IMR-90 (cell line): ENCODE measurements around the gene TOMM40. TPM values are rescaled to one million over a fixed set of nuclear protein-coding genes. Genes with fewer than 3 reads are reported as not detected.
A peak's percentile ranks its signal among the peaks of the same experiment; 100 is the strongest.
"Not testable (repeated sequence)": the region's sequence is repeated elsewhere in the genome, so short reads cannot be mapped to it uniquely, and the experiment has no call there.

Experiments
- ATAC-seq: fragments of 200-7000 bp; cut with Tn5 transposase; 2 replicates; pipeline ENCODE4 v1.9.1; 2020; ENCODE audit warnings: low read depth, mild to moderate bottlenecking, moderate library complexity
- BruUV-seq: library from RNA; stranded (reverse); fragments of 400-500 nt; replicated peaks from 2 replicates; lab custom pipeline; 2021; lab: Mats Ljungman, UMichigan
- CTCF ChIA-PET: fragments of 300-600 bp; formaldehyde crosslinking; extraction: SDS; loops from one replicate; lab custom pipeline; 2021; ENCODE audit warnings: antibody characterized with exemption; lab: Yijun Ruan, JAX
- POLR2A ChIA-PET: fragments of 300-600 bp; sonication (Branson Sonifier 250); formaldehyde crosslinking; loops from one replicate; lab custom pipeline; 2022; ENCODE audit warnings: antibody characterized with exemption; ENCODE audit not compliant: unreplicated experiment; lab: Charles Lee
- DNase-seq: peaks from one replicate; pipeline ENCODE4 v3.0.0; 2013
- H2AFZ ChIP-seq: replicated peaks from 2 replicates; pipeline ENCODE3; 2013; ENCODE audit warnings: low read length, mild to moderate bottlenecking; ENCODE audit not compliant: poor library complexity
- H2AK5ac ChIP-seq: 2 replicates; pipeline ENCODE4 v1.6.1; 2013; ENCODE audit warnings: low read depth, low read length, inconsistent platforms
- H2AK9ac ChIP-seq: replicated peaks from 2 replicates; pipeline ENCODE3; 2013; ENCODE audit warnings: mild to moderate bottlenecking, low read depth, low read length, moderate library complexity; ENCODE audit not compliant: poor library complexity
- H2BK120ac ChIP-seq: 2 replicates; pipeline ENCODE4 v1.6.1; 2013; ENCODE audit warnings: low read depth, low read length, inconsistent platforms
- H2BK15ac ChIP-seq: 3 replicates; pipeline ENCODE4 v1.6.1; 2013; ENCODE audit warnings: low read depth, low read length, inconsistent platforms
- H2BK20ac ChIP-seq: 2 replicates; pipeline ENCODE4 v1.6.1; 2013; ENCODE audit warnings: low read depth, mild to moderate bottlenecking, inconsistent platforms, low read length, moderate library complexity
- H2BK5ac ChIP-seq: 2 replicates; pipeline ENCODE4 v1.6.1; 2013; ENCODE audit warnings: mild to moderate bottlenecking, low read depth, low read length, inconsistent platforms; ENCODE audit not compliant: poor library complexity, severe bottlenecking
- H3K14ac ChIP-seq: replicated peaks from 2 replicates; pipeline ENCODE4 v1.6.1; 2013; ENCODE audit warnings: low read depth, low read length, inconsistent platforms
- H3K18ac ChIP-seq: 2 replicates; pipeline ENCODE4 v1.6.1; 2013; ENCODE audit warnings: low read depth, low read length, control low read depth
- H3K23ac ChIP-seq: 2 replicates; pipeline ENCODE4 v1.6.1; 2013; ENCODE audit warnings: low read depth, low read length, inconsistent platforms
- H3K27ac ChIP-seq: 2 replicates; pipeline ENCODE4 v1.5.1; 2013; ENCODE audit warnings: mild to moderate bottlenecking, control low read depth, low read length; ENCODE audit not compliant: insufficient read depth
- H3K27me3 ChIP-seq: 2 replicates; pipeline ENCODE4 v1.6.1; 2013; ENCODE audit warnings: low read length; ENCODE audit not compliant: control insufficient read depth, insufficient read depth
- H3K36me3 ChIP-seq: 2 replicates; pipeline ENCODE4 v1.6.1; 2013; ENCODE audit warnings: low read length, mixed read lengths; ENCODE audit not compliant: control insufficient read depth, insufficient read depth
- H3K4ac ChIP-seq: 2 replicates; pipeline ENCODE4 v1.6.1; 2013; ENCODE audit warnings: low read depth, low read length, inconsistent platforms
- H3K4me1 ChIP-seq: 2 replicates; pipeline ENCODE4 v1.6.1; 2013; ENCODE audit warnings: low read length, mixed read lengths; ENCODE audit not compliant: control insufficient read depth, insufficient read depth
- H3K4me2 ChIP-seq: 2 replicates; pipeline ENCODE4 v1.6.1; 2013; ENCODE audit warnings: low read depth, mild to moderate bottlenecking, control low read depth, low read length, moderate library complexity
- H3K4me3 ChIP-seq: 2 replicates; pipeline ENCODE4 v1.5.1; 2013; ENCODE audit warnings: low read depth, mild to moderate bottlenecking, control low read depth, low read length, moderate library complexity; ENCODE audit not compliant: insufficient read depth
- H3K56ac ChIP-seq: 2 replicates; pipeline ENCODE4 v1.6.1; 2013; ENCODE audit warnings: low read length, inconsistent platforms; ENCODE audit not compliant: insufficient read depth; ENCODE audit errors: extremely low read depth
- H3K79me1 ChIP-seq, 2 experiments: 2 replicates each; pipeline ENCODE4 v1.6.1; 2013; ENCODE audit warnings: low read length in 2 of 2, inconsistent platforms in 1 of 2, low read depth in 1 of 2
- H3K9ac ChIP-seq: 2 replicates; pipeline ENCODE4 v1.6.1; 2013; ENCODE audit warnings: low read depth, low read length, control low read depth
- H3K9me1 ChIP-seq: 2 replicates; pipeline ENCODE4 v1.6.1; 2013; ENCODE audit warnings: low read length, inconsistent platforms; ENCODE audit not compliant: insufficient read depth
- H3K9me3 ChIP-seq: 2 replicates; pipeline ENCODE4 v1.6.1; 2013; ENCODE audit warnings: low read length; ENCODE audit not compliant: control insufficient read depth, insufficient read depth
- H4K20me1 ChIP-seq: 2 replicates; pipeline ENCODE4 v1.6.1; 2013; ENCODE audit warnings: low read length, inconsistent platforms; ENCODE audit not compliant: insufficient read depth
- H4K5ac ChIP-seq: 2 replicates; pipeline ENCODE4 v1.6.1; 2013; ENCODE audit warnings: mild to moderate bottlenecking, low read depth, low read length, control low read depth
- H4K8ac ChIP-seq, 2 experiments: 2 replicates each; pipeline ENCODE4 v1.6.1; 2013; ENCODE audit warnings: low read depth in 2 of 2, low read length in 2 of 2, control low read depth in 1 of 2, inconsistent platforms in 1 of 2
- H4K91ac ChIP-seq: 2 replicates; pipeline ENCODE4 v1.6.1; 2013; ENCODE audit warnings: low read depth, low read length, inconsistent platforms; ENCODE audit not compliant: insufficient read depth
- CHD1 ChIP-seq: IDR thresholded peaks from 2 replicates; pipeline ENCODE4 v1.6.1; 2012; ENCODE audit warnings: low read depth, low read length, improper control_type of control experiment
- MAFK ChIP-seq: IDR thresholded peaks from 2 replicates; pipeline ENCODE4 v1.6.1; 2012; ENCODE audit warnings: low read depth, low read length, improper control_type of control experiment
- MAZ ChIP-seq: IDR thresholded peaks from 2 replicates; pipeline ENCODE4 v1.6.1; 2012; ENCODE audit warnings: low read depth, mild to moderate bottlenecking, low read length, improper control_type of control experiment, moderate library complexity, borderline replicate concordance
- MXI1 ChIP-seq: IDR thresholded peaks from 2 replicates; pipeline ENCODE4 v1.6.1; 2012; ENCODE audit warnings: low read depth, mild to moderate bottlenecking, low read length, moderate library complexity, borderline replicate concordance
- WGBS, 2 experiments: methylation state at CpG; one replicate each; pipeline versions ENCODE4 v1.1.5 to v1.1.7; 2013; ENCODE audit warnings: missing lambda C conversion rate in 2 of 2; ENCODE audit not compliant: insufficient read length in 1 of 2; ENCODE audit errors: extremely low coverage in 2 of 2; 5-methylcytosine and 5-hydroxymethylcytosine counted together
- dilution Hi-C: fragments of 300-500 bp; cut with HindIII; formaldehyde crosslinking; loops from one replicate; pipeline ENCODE4 v1.14.3; 2018; ENCODE audit warnings: low sequenced_read_pairs; ENCODE audit not compliant: unreplicated experiment
- in situ Hi-C: fragments of 300-500 bp; cut with MboI; formaldehyde crosslinking; loops from 3 replicates; pipeline ENCODE4 v1.14.3; 2019; ENCODE audit warnings: low sequenced_read_pairs, inconsistent platforms, mixed read lengths
- intact Hi-C: fragments of 100-400 bp; cut with micrococcal nuclease; formaldehyde crosslinking; loops from 2 replicates; pipeline ENCODE4 v1.10.0; 2022
- polyA plus RNA-seq, 3 experiments: library from polyadenylated mRNA; depleted of rRNA; stranded (reverse); fragments of >200 nt; gene quantifications; 2 replicates each; pipeline ENCODE4 v1.2.3, GENCODE V29; 2012; ENCODE audit warnings: low replicate concordance in 1 of 3
- total RNA-seq: library from RNA; depleted of rRNA; stranded (reverse); fragments of >200 nt; gene quantifications from 2 replicates; pipeline ENCODE4 v1.2.3, GENCODE V29; 2012
- TF ChIP-seq, protein P1 (sequence below): fragments of 150-350 bp; IDR thresholded peaks from 2 replicates; pipeline ENCODE4 v1.6.1; 2017; ENCODE audit warnings: mild to moderate bottlenecking, antibody characterized with exemption, low read length, low read depth
- TF ChIP-seq, protein P2 (sequence below): conservative IDR thresholded peaks from 2 replicates; pipeline ENCODE4 v1.5.1; 2012; ENCODE audit warnings: mild to moderate bottlenecking, low read depth, low read length, improper control_type of control experiment

Gene TOMM40
- total and polyA plus RNA-seq, 2 of the 4 experiments (the other 2 are of a cell fraction), result 54.8 to 62.6 TPM

DNA sequence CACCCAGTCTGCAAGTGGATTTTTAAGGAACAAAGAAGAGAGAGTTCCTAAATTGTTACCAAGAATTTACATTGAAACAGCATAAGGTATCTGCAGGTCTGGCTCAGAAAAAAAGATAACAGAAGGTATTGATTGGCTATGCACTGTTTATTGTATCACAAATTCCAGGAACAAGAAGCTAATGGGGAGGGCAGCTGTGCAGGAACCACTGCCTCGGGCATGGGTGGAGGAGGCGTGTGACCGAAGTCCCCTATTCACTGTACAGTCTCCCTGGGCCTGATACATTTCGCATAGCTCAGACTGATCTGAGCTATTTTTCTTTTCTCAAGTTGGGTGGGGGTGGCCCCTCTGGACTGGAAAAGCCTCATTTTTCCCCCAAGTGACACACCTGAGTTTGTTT, 33.2 kb upstream of the TOMM40 start:
- TF ChIP-seq, protein P1, sequence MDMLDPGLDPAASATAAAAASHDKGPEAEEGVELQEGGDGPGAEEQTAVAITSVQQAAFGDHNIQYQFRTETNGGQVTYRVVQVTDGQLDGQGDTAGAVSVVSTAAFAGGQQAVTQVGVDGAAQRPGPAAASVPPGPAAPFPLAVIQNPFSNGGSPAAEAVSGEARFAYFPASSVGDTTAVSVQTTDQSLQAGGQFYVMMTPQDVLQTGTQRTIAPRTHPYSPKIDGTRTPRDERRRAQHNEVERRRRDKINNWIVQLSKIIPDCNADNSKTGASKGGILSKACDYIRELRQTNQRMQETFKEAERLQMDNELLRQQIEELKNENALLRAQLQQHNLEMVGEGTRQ, result no peak
- TF ChIP-seq CHD1 (no peak), MAFK (no peak), MXI1 (no peak), MAZ (no peak)
- TF ChIP-seq, protein P2, sequence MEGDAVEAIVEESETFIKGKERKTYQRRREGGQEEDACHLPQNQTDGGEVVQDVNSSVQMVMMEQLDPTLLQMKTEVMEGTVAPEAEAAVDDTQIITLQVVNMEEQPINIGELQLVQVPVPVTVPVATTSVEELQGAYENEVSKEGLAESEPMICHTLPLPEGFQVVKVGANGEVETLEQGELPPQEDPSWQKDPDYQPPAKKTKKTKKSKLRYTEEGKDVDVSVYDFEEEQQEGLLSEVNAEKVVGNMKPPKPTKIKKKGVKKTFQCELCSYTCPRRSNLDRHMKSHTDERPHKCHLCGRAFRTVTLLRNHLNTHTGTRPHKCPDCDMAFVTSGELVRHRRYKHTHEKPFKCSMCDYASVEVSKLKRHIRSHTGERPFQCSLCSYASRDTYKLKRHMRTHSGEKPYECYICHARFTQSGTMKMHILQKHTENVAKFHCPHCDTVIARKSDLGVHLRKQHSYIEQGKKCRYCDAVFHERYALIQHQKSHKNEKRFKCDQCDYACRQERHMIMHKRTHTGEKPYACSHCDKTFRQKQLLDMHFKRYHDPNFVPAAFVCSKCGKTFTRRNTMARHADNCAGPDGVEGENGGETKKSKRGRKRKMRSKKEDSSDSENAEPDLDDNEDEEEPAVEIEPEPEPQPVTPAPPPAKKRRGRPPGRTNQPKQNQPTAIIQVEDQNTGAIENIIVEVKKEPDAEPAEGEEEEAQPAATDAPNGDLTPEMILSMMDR, result no peak
- Histone ChIP-seq H2AFZ (no peak overlapping the region), H2AK5ac (no peak overlapping the region), H2BK5ac (no peak overlapping the region), H3K4me3 (no peak overlapping the region), H2BK120ac (no peak overlapping the region), H3K36me3 (peaks cover 25% of the 10 kb centered on the region), H2BK20ac (no peak overlapping the region), H3K79me1 (peaks cover 15 to 74% of the 10 kb centered on the region in 2 experiments), H3K27ac (no peak overlapping the region), H3K14ac (no peak overlapping the region), H3K9ac (no peak overlapping the region), H3K56ac (no peak overlapping the region), H2BK15ac (no peak overlapping the region), H3K9me1 (peaks cover 10% of the 10 kb centered on the region), H4K8ac (no peak overlapping the region), H4K5ac (no peak overlapping the region), H3K27me3 (no peaks in the 10 kb centered on the region), H3K4me2 (no peak overlapping the region), H2AK9ac (no peak overlapping the region), H3K4me1 (no peaks in the 10 kb centered on the region), H3K9me3 (no peaks in the 10 kb centered on the region), H3K4ac (no peak overlapping the region), H3K23ac (no peak overlapping the region), H3K18ac (no peak overlapping the region), H4K91ac (no peak overlapping the region), H4K20me1 (peaks cover 81% of the 10 kb centered on the region)
- CTCF ChIA-PET, result no interaction called here
- in situ Hi-C loops (no loop called here), dilution Hi-C loops (no loop called here), intact Hi-C loops (no loop called here)
- no peak for ATAC-seq
- POLR2A ChIA-PET, result no interaction called here
- WGBS, 2 experiments, result 83% methylated on average over 1 of the region's 4 CpGs; no CpG with 5 or more reads in 1 of the 2 experiments
- DNase-seq, result no peak
- no TSS peak for BruUV-seq

DNA sequence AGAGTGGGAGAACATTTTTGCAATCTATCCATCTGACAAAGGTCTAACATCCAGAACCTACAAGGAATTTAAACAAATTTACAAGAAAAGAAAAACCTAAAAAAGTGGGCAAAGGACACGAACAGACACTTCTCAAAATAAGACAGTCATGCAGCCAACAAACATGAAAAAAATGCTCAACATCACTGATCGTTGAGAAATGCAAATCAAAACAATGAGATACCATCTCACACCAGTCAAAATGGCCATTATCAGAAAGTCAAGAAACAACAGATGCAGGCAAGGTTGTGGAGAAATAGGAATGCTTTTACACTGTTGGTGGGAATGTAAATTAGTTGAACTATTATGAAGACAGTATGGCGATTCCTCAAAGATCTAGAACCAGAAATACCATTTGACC, 29.5 kb upstream of the TOMM40 start:
- ATAC-seq, H3K4ac ChIP-seq, H2BK15ac ChIP-seq, CTCF ChIA-PET, H3K4me3 ChIP-seq, H3K9ac ChIP-seq, H4K8ac ChIP-seq, in situ Hi-C loops, H2AFZ ChIP-seq, H2BK120ac ChIP-seq, H4K91ac ChIP-seq, H3K27me3 ChIP-seq, H3K18ac ChIP-seq, POLR2A ChIA-PET, H3K4me1 ChIP-seq, H3K4me2 ChIP-seq, H3K23ac ChIP-seq, H3K9me3 ChIP-seq, DNase-seq, H3K14ac ChIP-seq, H2BK20ac ChIP-seq, intact Hi-C loops, H4K5ac ChIP-seq, H2AK9ac ChIP-seq, H3K56ac ChIP-seq, H2AK5ac ChIP-seq, H3K27ac ChIP-seq, dilution Hi-C loops, H2BK5ac ChIP-seq: not testable (repeated sequence)
- TSS peak; percentile 32 for BruUV-seq
- peaks cover 10% of the 10 kb centered on the region for H3K9me1 ChIP-seq
- H4K20me1 ChIP-seq, result peaks cover 80% of the 10 kb centered on the region
- WGBS, 2 experiments, result no CpG with 5 or more reads among the region's 3 CpGs
- peaks cover 24 to 80% of the 10 kb centered on the region in 2 experiments for H3K79me1 ChIP-seq
- peaks cover 28% of the 10 kb centered on the region for H3K36me3 ChIP-seq
